ENCODE data around the gene GID4.

GID4 gene

GRCh38 chr17:18100616-18101015, 61.4 kb downstream of the GID4 start:
- no peak overlapping the region for H2AFZ ChIP-seq (ENCODE audit: low read length)
- H3K9me3 ChIP-seq (ENCODE audit: insufficient read depth, low read depth, low read length), result no peaks in the 10 kb centered on the region
- no peaks in the 10 kb centered on the region for H4K20me1 ChIP-seq (ENCODE audit: insufficient read depth, low read length, poor library complexity, severe bottlenecking)
- no peak overlapping the region for H3K9ac ChIP-seq (ENCODE audit: low read depth, low read length, poor library complexity, severe bottlenecking)
- H3K4me2 ChIP-seq (ENCODE audit: low read depth, low read length, poor library complexity, severe bottlenecking), result no peak overlapping the region
- no peaks in the 10 kb centered on the region for H3K79me2 ChIP-seq (ENCODE audit: insufficient read depth, low read length)
- TF ChIP-seq CTCF (conservative IDR thresholded peaks at IDR 0.05; ENCODE audit: low read length) (no peak), EZH2phosphoT487 (IDR thresholded peaks at IDR 0.05; ENCODE audit: borderline replicate concordance) (no peak)
- H3K9me2 ChIP-seq (replicated peaks; ENCODE audit: low read depth, low read length), result no peaks in the 10 kb centered on the region
- H3K27me3 ChIP-seq (ENCODE audit: insufficient read depth, low read length, poor library complexity, severe bottlenecking), result no peaks in the 10 kb centered on the region
- H3K36me3 ChIP-seq (ENCODE audit: insufficient read depth, low read length), result peaks cover 23% of the 10 kb centered on the region; the same call in 1 of the 2 replicates
- H3K4me3 ChIP-seq (ENCODE audit: low read length, poor library complexity, severe bottlenecking), result no peak overlapping the region
- no peaks in the 10 kb centered on the region for H3F3A ChIP-seq (ENCODE audit: low read depth)
- H3K4me1 ChIP-seq (ENCODE audit: insufficient read depth, low read length, poor library complexity, severe bottlenecking), result no peaks in the 10 kb centered on the region

GRCh38 chr17:18101828-18102227, 62.6 kb downstream of the GID4 start:
- no peak for TF ChIP-seq EZH2phosphoT487 (IDR thresholded peaks at IDR 0.05; ENCODE audit: borderline replicate concordance)
- no peak for TF ChIP-seq CTCF (conservative IDR thresholded peaks at IDR 0.05; ENCODE audit: low read length)
- H3K4me2 ChIP-seq (ENCODE audit: low read depth, low read length, poor library complexity, severe bottlenecking), result no peak overlapping the region

GRCh38 chr17:18102640-18103039, 63.4 kb downstream of the GID4 start:
- Histone ChIP-seq H3K9ac (ENCODE audit: low read depth, low read length, poor library complexity, severe bottlenecking) (no peak overlapping the region), H3F3A (ENCODE audit: low read depth) (no peaks in the 10 kb centered on the region), H4K20me1 (ENCODE audit: insufficient read depth, low read length, poor library complexity, severe bottlenecking) (no peaks in the 10 kb centered on the region), H3K36me3 (ENCODE audit: insufficient read depth, low read length) (peaks cover 23% of the 10 kb centered on the region; the same call in 1 of the 2 replicates), H3K4me3 (ENCODE audit: low read length, poor library complexity, severe bottlenecking) (no peak overlapping the region), H2AFZ (ENCODE audit: low read length) (no peak overlapping the region), H3K4me1 (ENCODE audit: insufficient read depth, low read length, poor library complexity, severe bottlenecking) (no peaks in the 10 kb centered on the region), H3K27me3 (ENCODE audit: insufficient read depth, low read length, poor library complexity, severe bottlenecking) (no peaks in the 10 kb centered on the region), H3K9me3 (ENCODE audit: insufficient read depth, low read depth, low read length) (no peaks in the 10 kb centered on the region), H3K9me2 (replicated peaks; ENCODE audit: low read depth, low read length) (no peaks in the 10 kb centered on the region), H3K79me2 (ENCODE audit: insufficient read depth, low read length) (no peaks in the 10 kb centered on the region), H3K4me2 (ENCODE audit: low read depth, low read length, poor library complexity, severe bottlenecking) (no peak overlapping the region)
- TF ChIP-seq CTCF (conservative IDR thresholded peaks at IDR 0.05; ENCODE audit: low read length) (no peak), EZH2phosphoT487 (IDR thresholded peaks at IDR 0.05; ENCODE audit: borderline replicate concordance) (no peak)

More at GRCh38 chr17:18101828-18102227, 62.6 kb downstream of the GID4 start:
- Histone ChIP-seq H3K4me3 (ENCODE audit: low read length, poor library complexity, severe bottlenecking) (no peak overlapping the region), H3K9ac (ENCODE audit: low read depth, low read length, poor library complexity, severe bottlenecking) (no peak overlapping the region), H3K4me1 (ENCODE audit: insufficient read depth, low read length, poor library complexity, severe bottlenecking) (no peaks in the 10 kb centered on the region), H2AFZ (ENCODE audit: low read length) (no peak overlapping the region), H3F3A (ENCODE audit: low read depth) (no peaks in the 10 kb centered on the region), H3K9me2 (replicated peaks; ENCODE audit: low read depth, low read length) (no peaks in the 10 kb centered on the region), H3K27me3 (ENCODE audit: insufficient read depth, low read length, poor library complexity, severe bottlenecking) (no peaks in the 10 kb centered on the region), H4K20me1 (ENCODE audit: insufficient read depth, low read length, poor library complexity, severe bottlenecking) (no peaks in the 10 kb centered on the region), H3K9me3 (ENCODE audit: insufficient read depth, low read depth, low read length) (no peaks in the 10 kb centered on the region), H3K36me3 (ENCODE audit: insufficient read depth, low read length) (peaks cover 23% of the 10 kb centered on the region; the same call in 1 of the 2 replicates), H3K79me2 (ENCODE audit: insufficient read depth, low read length) (no peaks in the 10 kb centered on the region)

Measured in Loucy (cell line).